ENCODE results near the gene TPD52L1. TPM values are rescaled to one million over a fixed set of nuclear protein-coding genes. Genes with fewer than 3 reads are reported as not detected.

Gene TPD52L1
- total and polyA plus RNA-seq, 2 donors = 6.3 to 16.9 TPM

DNA sequence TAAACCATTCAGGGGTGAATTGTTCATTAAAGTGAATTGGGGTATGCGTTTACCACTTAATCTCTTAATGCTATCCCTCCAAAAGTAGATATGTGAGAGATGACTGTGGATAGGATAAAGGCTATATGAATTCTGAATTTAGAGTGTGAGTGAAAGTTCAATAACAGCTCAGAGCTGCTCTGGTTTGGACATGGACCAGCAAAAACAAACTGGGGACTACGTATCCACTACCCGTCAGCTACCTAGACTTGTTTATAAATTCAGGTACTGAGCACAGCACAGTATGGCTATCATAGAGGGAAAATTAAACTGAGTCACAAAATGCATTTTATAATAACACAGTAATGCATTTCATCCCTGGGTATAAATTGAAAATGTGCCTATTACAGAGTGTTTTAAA is 103.8 kb downstream of the TPD52L1 start:
- no peak overlapping the region for H3K27ac ChIP-seq (ENCODE audit: low read depth in 1 of 2, low read length in 1 of 2)
- no peaks in the 10 kb centered on the region for H3K27me3 ChIP-seq (ENCODE audit: control insufficient read depth in 2 of 2, insufficient read depth in 1 of 2, low read length in 1 of 2)
- H3K4me3 ChIP-seq (ENCODE audit: low read length in 2 of 2) = no peak overlapping the region
- H3K36me3 ChIP-seq (ENCODE audit: control insufficient read depth in 2 of 2, insufficient read depth in 2 of 2, low read length in 1 of 2) = no peaks in the 10 kb centered on the region
- no peaks in the 10 kb centered on the region for H3K4me1 ChIP-seq (ENCODE audit: control insufficient read depth in 2 of 2, insufficient read depth in 2 of 2, low read length in 2 of 2)
- 97% methylated on average over 3 of the region's 3 CpGs for WGBS
- DNase-seq (ENCODE audit: low read depth in 6 of 9, low spot score in 9 of 9) = no peak
- H3K9me3 ChIP-seq (ENCODE audit: control insufficient read depth in 2 of 2, insufficient read depth in 1 of 2, low read length in 1 of 2) = no peaks in the 10 kb centered on the region

DNA sequence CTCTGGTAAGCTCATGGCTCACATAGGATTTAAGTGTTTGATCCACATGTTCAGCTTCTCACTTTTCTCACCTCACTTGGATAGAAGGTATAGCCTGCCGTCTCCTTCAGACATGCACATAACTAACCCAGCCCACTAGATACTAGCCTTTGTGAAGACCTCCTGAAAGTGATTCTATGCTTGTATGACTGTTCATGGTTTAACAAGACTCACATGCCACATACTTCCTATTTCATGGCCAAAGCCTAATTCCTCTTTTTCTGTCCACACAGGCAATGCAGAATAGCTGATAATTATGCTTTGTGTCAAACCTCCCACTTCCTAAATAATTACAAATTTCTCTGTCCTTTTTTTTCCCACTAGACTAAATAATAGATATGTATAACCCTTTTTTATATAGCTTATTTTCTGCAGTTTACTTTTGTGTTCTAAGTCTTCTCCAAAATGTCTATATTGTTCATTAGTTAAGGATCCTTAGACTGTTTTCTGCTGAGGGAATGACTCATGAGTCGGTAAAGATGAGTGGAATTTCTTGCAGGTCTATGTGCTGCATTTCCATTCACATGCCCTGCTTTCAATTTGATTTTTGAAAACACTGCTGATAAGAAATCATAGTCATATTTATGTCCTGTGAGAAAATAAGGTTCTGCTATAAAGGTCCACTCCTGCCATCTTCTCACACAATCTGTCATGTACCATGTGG is 105.2 kb downstream of the TPD52L1 start:
- 85% methylated on average over 2 of the region's 2 CpGs for WGBS

DNA sequence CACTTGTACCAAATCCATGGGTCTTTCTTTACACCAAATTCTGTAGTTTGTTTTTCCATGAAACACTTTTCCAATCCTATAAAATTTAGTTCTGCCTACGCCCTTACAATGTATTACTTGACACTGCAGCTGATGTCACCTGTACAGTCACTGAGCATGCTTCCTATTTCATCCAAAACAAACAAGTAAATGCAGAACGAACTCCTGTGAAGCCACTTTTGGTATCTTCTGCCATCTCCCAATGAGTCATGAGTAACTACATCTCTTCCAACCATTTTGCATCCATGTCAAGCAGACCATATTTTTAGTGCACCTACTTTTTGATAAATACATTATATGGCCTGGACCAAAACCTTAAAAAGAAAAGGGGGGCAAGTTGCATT is 105.8 kb downstream of the TPD52L1 start:
- Histone ChIP-seq H3K9me3 (ENCODE audit: control insufficient read depth in 2 of 2, insufficient read depth in 1 of 2, low read length in 1 of 2) (peaks cover 0 to 1% of the 10 kb centered on the region in 2 donors), H3K36me3 (ENCODE audit: control insufficient read depth in 2 of 2, insufficient read depth in 2 of 2, low read length in 1 of 2) (no peaks in the 10 kb centered on the region), H3K27ac (ENCODE audit: low read depth in 1 of 2, low read length in 1 of 2) (no peak overlapping the region), H3K27me3 (ENCODE audit: control insufficient read depth in 2 of 2, insufficient read depth in 1 of 2, low read length in 1 of 2) (no peaks in the 10 kb centered on the region), H3K4me1 (ENCODE audit: control insufficient read depth in 2 of 2, insufficient read depth in 2 of 2, low read length in 2 of 2) (no peaks in the 10 kb centered on the region), H3K4me3 (ENCODE audit: low read length in 2 of 2) (no peak overlapping the region)
- WGBS = 83% methylated on average over 2 of the region's 2 CpGs
- no peak for DNase-seq (ENCODE audit: low read depth in 6 of 9, low spot score in 9 of 9)

More for the DNA sequence above, 105.2 kb downstream of the TPD52L1 start:
- no peak overlapping the region for H3K27ac ChIP-seq (ENCODE audit: low read depth in 1 of 2, low read length in 1 of 2)
- H3K4me3 ChIP-seq (ENCODE audit: low read length in 2 of 2) = no peak overlapping the region
- H3K36me3 ChIP-seq (ENCODE audit: control insufficient read depth in 2 of 2, insufficient read depth in 2 of 2, low read length in 1 of 2) = no peaks in the 10 kb centered on the region
- no peak for DNase-seq (ENCODE audit: low read depth in 6 of 9, low spot score in 9 of 9)
- H3K9me3 ChIP-seq (ENCODE audit: control insufficient read depth in 2 of 2, insufficient read depth in 1 of 2, low read length in 1 of 2) = peaks cover 0 to 1% of the 10 kb centered on the region in 2 donors
- H3K27me3 ChIP-seq (ENCODE audit: control insufficient read depth in 2 of 2, insufficient read depth in 1 of 2, low read length in 1 of 2) = no peaks in the 10 kb centered on the region
- no peaks in the 10 kb centered on the region for H3K4me1 ChIP-seq (ENCODE audit: control insufficient read depth in 2 of 2, insufficient read depth in 2 of 2, low read length in 2 of 2)

DNA sequence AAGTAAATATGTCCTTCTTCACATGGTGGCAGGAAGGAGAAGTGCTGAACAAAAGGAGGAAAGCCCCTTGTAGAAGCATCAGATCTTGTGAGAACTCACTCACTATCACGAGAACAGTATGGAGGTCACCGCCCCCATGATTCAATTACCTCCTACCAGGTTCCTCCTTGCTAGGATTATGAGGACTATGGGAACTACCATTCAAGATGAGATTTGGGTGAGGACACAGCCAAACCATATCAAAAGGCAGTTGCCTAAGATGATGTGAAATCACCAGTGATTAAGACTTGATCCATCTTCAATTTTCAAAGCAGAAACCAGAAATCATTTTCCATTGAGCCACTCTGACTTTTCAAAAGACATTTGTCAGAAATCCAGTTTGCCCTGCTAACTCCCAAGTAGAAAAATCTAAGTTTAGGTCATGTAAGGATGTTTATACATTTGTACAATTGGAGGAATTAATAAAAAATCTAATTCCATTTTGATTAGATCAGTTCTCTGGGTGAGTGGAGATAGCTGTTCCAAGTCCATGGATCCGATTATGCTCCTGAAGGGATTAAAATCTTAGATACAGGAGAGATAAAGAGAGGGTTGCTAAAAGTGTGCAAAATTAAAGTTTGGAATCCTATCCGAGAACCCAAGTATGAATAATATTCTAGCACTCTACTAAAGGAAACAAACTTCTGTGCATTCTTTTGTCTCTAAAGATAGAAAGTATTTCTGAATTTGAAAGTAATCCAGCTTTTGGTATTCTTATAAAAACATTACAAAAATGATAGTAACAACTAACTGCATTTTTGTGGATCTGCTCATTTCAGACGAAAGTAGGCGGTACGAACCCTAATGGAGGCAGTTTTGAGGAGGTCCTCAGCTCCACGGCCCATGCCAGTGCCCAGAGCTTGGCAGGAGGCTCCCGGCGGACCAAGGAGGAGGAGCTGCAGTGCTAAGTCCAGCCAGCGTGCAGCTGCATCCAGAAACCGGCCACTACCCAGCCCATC is 108.7 kb downstream of the TPD52L1 start:
- H3K27me3 ChIP-seq (ENCODE audit: control insufficient read depth in 2 of 2, insufficient read depth in 1 of 2, low read length in 1 of 2) = no peaks in the 10 kb centered on the region
- peaks cover 0 to 1% of the 10 kb centered on the region in 2 donors for H3K9me3 ChIP-seq (ENCODE audit: control insufficient read depth in 2 of 2, insufficient read depth in 1 of 2, low read length in 1 of 2)
- DNase-seq (ENCODE audit: low read depth in 6 of 9, low spot score in 9 of 9) = no peak
- no peak overlapping the region for H3K27ac ChIP-seq (ENCODE audit: low read depth in 1 of 2, low read length in 1 of 2)
- no peaks in the 10 kb centered on the region for H3K36me3 ChIP-seq (ENCODE audit: control insufficient read depth in 2 of 2, insufficient read depth in 2 of 2, low read length in 1 of 2)
- no peak overlapping the region for H3K4me3 ChIP-seq (ENCODE audit: low read length in 2 of 2)
- 96% methylated on average over 12 of the region's 12 CpGs for WGBS
- no peaks in the 10 kb centered on the region for H3K4me1 ChIP-seq (ENCODE audit: control insufficient read depth in 2 of 2, insufficient read depth in 2 of 2, low read length in 2 of 2)

DNA sequence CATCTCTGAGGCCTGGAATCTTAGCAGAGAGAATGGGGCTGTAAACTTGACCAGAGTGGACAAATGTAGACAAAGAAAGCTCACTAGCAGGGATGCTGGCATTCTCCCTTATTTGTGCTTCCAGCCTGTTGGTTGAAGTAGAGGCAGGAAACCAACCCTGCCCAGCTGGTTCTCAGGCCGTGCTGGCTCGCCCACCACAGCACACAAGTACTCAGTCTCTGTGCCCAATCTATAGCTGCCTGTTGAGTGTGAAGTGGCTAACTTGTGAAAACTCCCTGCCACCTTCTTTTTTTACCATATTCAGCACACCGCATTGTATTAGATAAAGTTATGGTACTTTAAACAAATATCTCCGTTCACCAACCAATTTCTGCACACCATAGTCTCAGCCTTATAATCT is 110.9 kb downstream of the TPD52L1 start:
- H3K9me3 ChIP-seq (ENCODE audit: control insufficient read depth in 2 of 2, insufficient read depth in 1 of 2, low read length in 1 of 2) = peaks cover 0 to 1% of the 10 kb centered on the region in 2 donors
- no peaks in the 10 kb centered on the region for H3K4me1 ChIP-seq (ENCODE audit: control insufficient read depth in 2 of 2, insufficient read depth in 2 of 2, low read length in 2 of 2)
- no peaks in the 10 kb centered on the region for H3K36me3 ChIP-seq (ENCODE audit: control insufficient read depth in 2 of 2, insufficient read depth in 2 of 2, low read length in 1 of 2)
- 93% methylated on average over 4 of the region's 4 CpGs for WGBS
- no peak overlapping the region for H3K4me3 ChIP-seq (ENCODE audit: low read length in 2 of 2)
- no peaks in the 10 kb centered on the region for H3K27me3 ChIP-seq (ENCODE audit: control insufficient read depth in 2 of 2, insufficient read depth in 1 of 2, low read length in 1 of 2)
- H3K27ac ChIP-seq (ENCODE audit: low read depth in 1 of 2, low read length in 1 of 2) = no peak overlapping the region
- DNase-seq (ENCODE audit: low read depth in 6 of 9, low spot score in 9 of 9) = no peak

DNA sequence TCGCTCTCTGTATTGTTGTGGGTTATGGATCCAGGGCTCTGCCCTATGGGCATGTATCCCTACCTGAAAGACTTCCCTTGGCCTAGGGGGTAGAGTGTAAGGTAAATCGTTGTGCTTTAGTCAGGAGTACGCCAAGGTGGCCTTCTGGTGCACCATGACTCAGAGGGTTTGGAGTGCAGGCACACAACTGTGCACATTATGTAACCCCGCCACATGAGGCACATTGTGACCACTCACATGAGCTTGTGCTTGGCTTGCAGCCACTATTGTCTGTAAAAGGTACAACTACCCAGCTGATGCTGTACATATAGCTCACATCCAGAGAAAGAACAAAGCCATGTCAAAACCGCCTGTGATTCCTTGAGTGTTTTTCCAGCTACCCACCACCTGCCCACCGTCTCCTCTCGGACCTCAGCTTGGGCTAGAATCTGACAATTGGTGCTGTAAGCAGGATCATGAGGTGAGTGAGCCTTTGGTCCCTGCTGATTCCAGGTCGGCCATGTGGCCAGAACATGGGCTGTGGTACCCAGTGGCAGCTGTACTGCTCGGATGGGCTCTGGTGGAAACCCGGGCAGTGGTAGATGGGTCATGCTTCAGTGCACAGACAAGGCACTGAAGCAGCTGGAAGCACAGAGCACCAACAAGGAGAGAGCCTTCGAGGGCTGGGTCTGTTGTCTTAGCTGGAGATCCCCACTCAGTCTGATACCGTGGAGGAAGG is 114.4 kb downstream of the TPD52L1 start:
- Histone ChIP-seq H3K36me3 (ENCODE audit: control insufficient read depth in 2 of 2, insufficient read depth in 2 of 2, low read length in 1 of 2) (peaks cover 3 to 11% of the 10 kb centered on the region in 2 donors), H3K27ac (ENCODE audit: low read depth in 1 of 2, low read length in 1 of 2) (no peak overlapping the region), H3K4me1 (ENCODE audit: control insufficient read depth in 2 of 2, insufficient read depth in 2 of 2, low read length in 2 of 2) (no peaks in the 10 kb centered on the region), H3K4me3 (ENCODE audit: low read length in 2 of 2) (no peak overlapping the region), H3K27me3 (ENCODE audit: control insufficient read depth in 2 of 2, insufficient read depth in 1 of 2, low read length in 1 of 2) (no peaks in the 10 kb centered on the region), H3K9me3 (ENCODE audit: control insufficient read depth in 2 of 2, insufficient read depth in 1 of 2, low read length in 1 of 2) (no peaks in the 10 kb centered on the region)
- DNase-seq (ENCODE audit: low read depth in 6 of 9, low spot score in 9 of 9) = no peak
- WGBS = 97% methylated on average over 12 of the region's 12 CpGs

DNA sequence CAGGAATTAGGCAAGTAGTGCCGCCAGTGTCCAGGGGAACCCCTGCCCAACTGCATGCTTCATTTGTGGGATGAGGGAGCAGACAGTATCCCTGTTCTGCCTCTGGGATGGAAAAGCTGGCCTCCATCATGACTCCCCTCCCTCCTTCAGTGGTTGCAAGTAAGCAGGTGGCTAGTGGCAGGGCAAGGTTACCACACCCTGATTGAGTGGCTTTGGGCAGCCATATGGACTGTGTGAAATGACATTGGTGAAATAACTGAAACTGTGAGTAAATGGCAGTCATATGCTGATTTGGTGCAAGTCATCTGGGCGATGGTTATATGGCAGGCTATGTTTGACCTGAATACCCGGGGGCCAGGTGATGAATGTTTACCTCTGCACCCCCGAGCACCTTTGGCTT is 115.2 kb downstream of the TPD52L1 start:
- DNase-seq (ENCODE audit: low read depth in 6 of 9, low spot score in 9 of 9) = no peak
- peaks cover 11 to 18% of the 10 kb centered on the region in 2 donors for H3K36me3 ChIP-seq (ENCODE audit: control insufficient read depth in 2 of 2, insufficient read depth in 2 of 2, low read length in 1 of 2)

DNA sequence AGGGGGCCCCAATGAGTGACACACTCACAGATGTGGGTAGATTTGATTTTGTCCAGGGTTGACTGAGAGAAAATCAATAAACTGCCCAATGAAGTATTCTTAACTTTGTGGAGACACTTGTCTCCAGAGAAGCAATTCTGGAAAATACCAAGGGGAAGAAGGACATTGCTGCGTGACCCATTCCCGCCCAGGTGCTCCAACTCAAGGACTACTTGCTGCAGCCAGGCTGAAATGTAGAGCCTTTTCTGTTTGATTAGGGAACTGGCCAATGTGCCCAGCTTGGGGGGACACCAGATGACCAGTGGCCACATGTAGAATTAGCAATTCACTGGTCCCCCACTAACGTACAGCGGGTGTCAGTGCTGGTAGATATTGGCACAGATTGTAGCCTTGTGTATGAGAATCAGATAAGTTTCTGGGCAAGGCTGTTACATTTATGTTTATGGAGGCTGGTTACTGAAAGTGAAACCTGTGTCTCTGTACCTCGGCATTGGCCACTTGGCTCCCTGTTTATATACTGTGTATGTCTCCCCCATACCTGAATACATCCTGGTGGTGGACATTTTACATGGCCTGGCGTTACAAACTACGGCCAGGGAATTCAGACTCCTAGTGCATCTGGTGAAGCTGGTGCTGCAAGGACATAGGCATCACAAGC is 115.9 kb downstream of the TPD52L1 start:
- DNase-seq (ENCODE audit: low read depth in 6 of 9, low spot score in 9 of 9) = no peak
- Histone ChIP-seq H3K4me1 (ENCODE audit: control insufficient read depth in 2 of 2, insufficient read depth in 2 of 2, low read length in 2 of 2) (no peaks in the 10 kb centered on the region), H3K36me3 (ENCODE audit: control insufficient read depth in 2 of 2, insufficient read depth in 2 of 2, low read length in 1 of 2) (peaks cover 16 to 25% of the 10 kb centered on the region in 2 donors), H3K9me3 (ENCODE audit: control insufficient read depth in 2 of 2, insufficient read depth in 1 of 2, low read length in 1 of 2) (peaks cover 0 to 4% of the 10 kb centered on the region in 2 donors), H3K4me3 (ENCODE audit: low read length in 2 of 2) (no peak overlapping the region), H3K27ac (ENCODE audit: low read depth in 1 of 2, low read length in 1 of 2) (no peak overlapping the region), H3K27me3 (ENCODE audit: control insufficient read depth in 2 of 2, insufficient read depth in 1 of 2, low read length in 1 of 2) (no peaks in the 10 kb centered on the region)
- 97% methylated on average over 7 of the region's 7 CpGs for WGBS

More for the DNA sequence above, 115.2 kb downstream of the TPD52L1 start:
- no peaks in the 10 kb centered on the region for H3K27me3 ChIP-seq (ENCODE audit: control insufficient read depth in 2 of 2, insufficient read depth in 1 of 2, low read length in 1 of 2)
- peaks cover 0 to 4% of the 10 kb centered on the region in 2 donors for H3K9me3 ChIP-seq (ENCODE audit: control insufficient read depth in 2 of 2, insufficient read depth in 1 of 2, low read length in 1 of 2)
- no peaks in the 10 kb centered on the region for H3K4me1 ChIP-seq (ENCODE audit: control insufficient read depth in 2 of 2, insufficient read depth in 2 of 2, low read length in 2 of 2)
- H3K4me3 ChIP-seq (ENCODE audit: low read length in 2 of 2) = no peak overlapping the region
- H3K27ac ChIP-seq (ENCODE audit: low read depth in 1 of 2, low read length in 1 of 2) = no peak overlapping the region
- WGBS = 96% methylated on average over 4 of the region's 4 CpGs
